HepG2 (cell line): ENCODE measurements around the gene RTEL1. TPM values are rescaled to one million over a fixed set of nuclear protein-coding genes. Genes with fewer than 3 reads are reported as not detected.
A peak's percentile ranks its signal among the peaks of the same experiment; 100 is the strongest.

Experiments used
- ATAC-seq: fragments of 200-7000 bp; cut with Tn5 transposase; 3 replicates; pipeline ENCODE4 v1.9.1; 2020; ENCODE audit warnings: mild to moderate bottlenecking, moderate library complexity
- BruUV-seq: library from RNA; stranded (reverse); fragments of 400-500 nt; replicated peaks from 2 replicates; lab custom pipeline; 2021; lab: Mats Ljungman, UMichigan
- CTCF ChIA-PET: fragments of 300-600 bp; formaldehyde crosslinking; extraction: SDS; loops from one replicate; lab custom pipeline; 2021; ENCODE audit warnings: low total read pairs, inconsistent platforms, low intra/inter-chr PET ratio; lab: Yijun Ruan, JAX
- POLR2A ChIA-PET: fragments of 350-600 bp; sonication (Branson Sonifier 250); formaldehyde crosslinking; loops from one replicate; lab custom pipeline; 2020; ENCODE audit warnings: antibody characterized with exemption, inconsistent platforms; lab: Yijun Ruan, JAX
- DNase-seq: peaks from one replicate; pipeline ENCODE4 v3.0.0-alpha.2; 2015; ENCODE audit warnings: low spot score
- FAIRE-seq: peaks from 3 replicates; lab custom pipeline; 2011; peaks lifted over from hg19 to GRCh38; lab: Jason Lieb, UNC
- H2AFZ ChIP-seq: one replicate; pipeline ENCODE4 v1.6.1; 2011; ENCODE audit warnings: low read length, inconsistent platforms
- H3K27ac ChIP-seq: fragments of 300-600 bp; 3 replicates; pipeline ENCODE4 v1.8.0; 2011; ENCODE audit warnings: mixed run types, mild to moderate bottlenecking, mixed read lengths, low read length, inconsistent platforms; ENCODE audit not compliant: insufficient read depth; ENCODE audit errors: extremely low read length
- H3K27me3 ChIP-seq, 2 experiments: fragments of 200-600 bp in 1 of 2; 2 replicates in 1 of 2; 3 replicates in 1 of 2; pipeline versions ENCODE4 v1.6.0 to v1.8.0; 2011; ENCODE audit warnings: low read length in 2 of 2, mild to moderate bottlenecking in 2 of 2, moderate library complexity in 2 of 2, inconsistent platforms in 1 of 2; ENCODE audit not compliant: insufficient read depth in 2 of 2, control insufficient read depth in 1 of 2
- H3K36me3 ChIP-seq, 2 experiments: fragments of 200-600 bp in 1 of 2; replicated peaks in 1 of 2; 2 replicates in 1 of 2; 3 replicates in 1 of 2; pipeline versions ENCODE4 v1.5.1 to v1.8.0; 2011; ENCODE audit warnings: low read length in 2 of 2, inconsistent platforms in 1 of 2; ENCODE audit not compliant: insufficient read depth in 2 of 2, control insufficient read depth in 1 of 2
- H3K4me1 ChIP-seq: 2 replicates; pipeline ENCODE4 v1.5.1; 2012; ENCODE audit warnings: low read length, inconsistent platforms; ENCODE audit not compliant: insufficient read depth
- H3K4me2 ChIP-seq: 2 replicates; pipeline ENCODE4 v1.6.0; 2011; ENCODE audit warnings: low read depth, low read length, inconsistent platforms
- H3K4me3 ChIP-seq, 3 experiments: fragments of 200-600 bp in 1 of 3; sonication (generic), shearing (Covaris generic) in 1 of 3; replicated peaks in 1 of 3; 2 replicates each; pipeline ENCODE4 v1.5.1; 2011 to 2016; ENCODE audit warnings: low read length in 3 of 3, inconsistent platforms in 2 of 3, low read depth in 2 of 3, mild to moderate bottlenecking in 2 of 3, control low read depth in 1 of 3, mixed read lengths in 1 of 3; ENCODE audit not compliant: insufficient read depth in 1 of 3
- H3K79me2 ChIP-seq: one replicate; pipeline ENCODE4 v1.6.1; 2011; ENCODE audit warnings: low read length, inconsistent platforms; ENCODE audit not compliant: insufficient read depth
- H3K9ac ChIP-seq: 2 replicates; pipeline ENCODE4 v1.6.0; 2011; ENCODE audit warnings: mild to moderate bottlenecking, low read depth, low read length, inconsistent platforms; ENCODE audit not compliant: insufficient read depth
- H3K9me3 ChIP-seq: 2 replicates; pipeline ENCODE4 v1.5.1; 2012; ENCODE audit warnings: mild to moderate bottlenecking, low read length
- H4K20me1 ChIP-seq: 2 replicates; pipeline ENCODE4 v1.6.0; 2011; ENCODE audit warnings: inconsistent platforms, mild to moderate bottlenecking, low read length, moderate library complexity; ENCODE audit not compliant: insufficient read depth
- HIVEP1 ChIP-seq: sonication (generic); formaldehyde crosslinking; IDR thresholded peaks from 2 replicates; pipeline ENCODE4 v1.4.0; 2020; ENCODE audit warnings: mild to moderate bottlenecking, missing genetic modification reagents
- LRRFIP1 ChIP-seq: sonication (generic); formaldehyde crosslinking; conservative IDR thresholded peaks from 2 replicates; pipeline ENCODE4 v1.4.0; 2020; ENCODE audit warnings: missing genetic modification reagents
- MXI1 ChIP-seq: IDR thresholded peaks from 3 replicates; pipeline ENCODE4 v1.6.1; 2012; ENCODE audit warnings: low read depth, low read length, inconsistent platforms, borderline replicate concordance
- NFE2L2 ChIP-seq: fragments of 150-350 bp; IDR thresholded peaks from 2 replicates; pipeline ENCODE4 v1.6.1; 2014; ENCODE audit warnings: low read length
- SNAPC5 ChIP-seq: sonication (generic); formaldehyde crosslinking; IDR thresholded peaks from 2 replicates; pipeline ENCODE4 v1.8.1; 2023; ENCODE audit warnings: mild to moderate bottlenecking, missing genetic modification reagents, borderline replicate concordance
- ZNF317 ChIP-seq: sonication (generic); formaldehyde crosslinking; IDR thresholded peaks from 2 replicates; pipeline ENCODE4 v1.5.0; 2020; ENCODE audit warnings: mild to moderate bottlenecking, missing genetic modification reagents
- WGBS: methylation state at CpG from one replicate; pipeline ENCODE4 v1.1.6; 2017; ENCODE audit warnings: low lambda C conversion rate; 5-methylcytosine and 5-hydroxymethylcytosine counted together
- in situ Hi-C: cut with HindIII; loops from 2 replicates; pipeline ENCODE4 v1.10.0; 2017; ENCODE audit warnings: low pct_unique_long_range_greater_than_20kb; ENCODE audit not compliant: extremely low pct_ligation_motif_present
- intact Hi-C: fragments of 100-400 bp; cut with micrococcal nuclease; formaldehyde crosslinking; loops from one replicate; pipeline ENCODE4 v1.10.0; 2022; ENCODE audit not compliant: unreplicated experiment
- polyA plus RNA-seq, 8 experiments: library from polyadenylated mRNA; depleted of rRNA in 3 of 8; stranded (reverse) in 7 of 8; unstranded in 1 of 8; fragments of >200 nt; fragmentation: Illumina TruSeq in 4 of 8; extraction: Trizol in 4 of 8; gene quantifications; 2 replicates each; pipeline versions ENCODE4 v1.2.1 to v1.2.3, GENCODE V29; 2011 to 2016; ENCODE audit warnings: low read depth in 4 of 8, missing spikeins in 1 of 8, mixed read lengths in 1 of 8; ENCODE audit not compliant: insufficient read depth in 1 of 8
- total RNA-seq, 5 experiments: library from RNA; depleted of rRNA; stranded (reverse); fragments of >200 nt; fragmentation: Illumina TruSeq; extraction: Trizol; gene quantifications; 2 replicates each; pipeline ENCODE4 v1.2.3, GENCODE V29; 2016; ENCODE audit warnings: low read depth in 1 of 5

RTEL1 gene
- total and polyA plus RNA-seq, 2 of the 13 experiments (the other 11 are each of a cell fraction or from before 2014, with no cell fraction given) = 21.8 to 36.4 TPM

GRCh38 chr20:63714858-63715257 lies 56.7 kb downstream of the RTEL1 start:
- Histone ChIP-seq H3K9me3 (peaks cover 5% of the 10 kb centered on the region; the same call in 1 of the 2 replicates), H2AFZ (no peak overlapping the region), H3K4me3 (no peak overlapping the region), H3K9ac (no peak overlapping the region), H3K27ac (no peak overlapping the region), H4K20me1 (no peaks in the 10 kb centered on the region), H3K4me2 (no peak overlapping the region), H3K36me3 (peaks cover 15 to 67% of the 10 kb centered on the region in 2 experiments; a peak in 4 of 5 replicates), H3K27me3 (no peaks in the 10 kb centered on the region), H3K4me1 (peaks cover 20% of the 10 kb centered on the region), H3K79me2 (peaks cover 86% of the 10 kb centered on the region)
- ChIA-PET CTCF (no interaction called here), POLR2A (interaction anchor here (0.8 to 1.3 kb wide), 2 partner anchors 23 kb away, joined by 4 read pairs; no protein-coding TSS in a partner anchor)
- intact Hi-C loops = no loop called here
- no TSS peak for BruUV-seq
- in situ Hi-C loops = no loop called here
- FAIRE-seq = no peak
- no peak for ATAC-seq
- no peak for DNase-seq
- 98% methylated on average over 5 of the region's 5 CpGs for WGBS
- TF ChIP-seq MXI1 (no peak), SNAPC5 (CRISPR knock-in tag) (no peak), LRRFIP1 (CRISPR knock-in tag) (no peak)

DNA sequence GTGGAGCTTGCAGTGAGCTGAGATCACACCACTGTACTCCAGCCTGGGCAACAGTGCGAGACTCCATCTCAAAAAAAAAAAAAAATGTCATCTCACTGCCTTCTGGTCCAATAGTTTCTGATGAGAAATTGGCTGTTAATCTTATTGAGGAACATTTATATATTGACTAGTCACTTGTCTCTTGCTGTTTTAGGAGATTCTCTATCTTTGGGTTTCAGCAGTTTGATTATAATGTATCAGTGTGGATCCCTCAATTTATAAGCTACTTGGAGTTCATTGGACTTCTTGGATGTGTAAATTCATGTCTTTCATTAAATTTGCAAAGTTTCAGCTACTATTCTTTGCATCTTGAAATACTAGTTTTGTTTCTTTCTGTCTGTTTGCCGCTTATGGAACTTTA lies 60.9 kb downstream of the RTEL1 start:
- no TSS peak for BruUV-seq
- Histone ChIP-seq H3K9me3 (peaks cover 5% of the 10 kb centered on the region; the same call in 1 of the 2 replicates), H3K27ac (peak overlapping the region; percentile 32), H2AFZ (no peak overlapping the region), H3K4me3 (no peak overlapping the region), H3K27me3 (no peaks in the 10 kb centered on the region), H3K9ac (no peak overlapping the region), H3K4me2 (no peak overlapping the region), H3K4me1 (peaks cover 19% of the 10 kb centered on the region), H3K79me2 (peaks cover 62% of the 10 kb centered on the region)
- FAIRE-seq = no peak
- 96% methylated on average over 2 of the region's 2 CpGs for WGBS
- CTCF ChIA-PET = no interaction called here
- no peak for DNase-seq
- TF ChIP-seq ZNF317 (CRISPR knock-in tag) (peak; percentile 98), HIVEP1 (CRISPR knock-in tag) (no peak), NFE2L2 (no peak)
- TF ChIP-seq, all 625 proteins: peak for 1
- POLR2A ChIA-PET = interaction anchor here (0.9 to 2.4 kb wide), 3 partner anchors 11 to 61 kb away, joined by 3 to 16 read pairs (median 5); partner anchors contain the start of genes ARFRP1, RTEL1 and ZGPAT
- Histone ChIP-seq H3K36me3 (peaks cover 23 to 53% of the 10 kb centered on the region in 2 experiments), H4K20me1 (no peaks in the 10 kb centered on the region)
- intact Hi-C loops (no loop called here), in situ Hi-C loops (no loop called here)
- ATAC-seq = no peak
